ENCODE measurements around the gene XPC.
A peak's percentile ranks its signal among the peaks of the same experiment; 100 is the strongest.

XPC gene

GRCh38 chr3:14172496-14172895, 5.9 kb downstream of the XPC start:
- no peak for FAIRE-seq
- DNase-seq (ENCODE audit: low spot score), result no peak

- no peak for FAIRE-seq
- peak; percentile 8 for DNase-seq (ENCODE audit: low spot score)
These were observed 7.8 kb downstream of the XPC start for GRCh38 chr3:14170531-14171159.

GRCh38 chr3:14169871-14170270, 8.5 kb downstream of the XPC start:
- FAIRE-seq, result no peak

GRCh38 chr3:14169435-14169834, 9.0 kb downstream of the XPC start:
- FAIRE-seq (no peak), DNase-seq (ENCODE audit: low spot score) (no peak)

More at GRCh38 chr3:14169871-14170270, 8.5 kb downstream of the XPC start:
- no peak for DNase-seq (ENCODE audit: low spot score)

GRCh38 chr3:14166877-14167603, 11.4 kb downstream of the XPC start:
- DNase-seq (ENCODE audit: low spot score), result no peak
- no peak for FAIRE-seq

GRCh38 chr3:14162178-14162577, 16.2 kb downstream of the XPC start:
- no peak for DNase-seq (ENCODE audit: low spot score)
- no peak for FAIRE-seq

- FAIRE-seq, result no peak
- no peak for DNase-seq (ENCODE audit: low spot score)
These were observed 17.1 kb downstream of the XPC start for GRCh38 chr3:14161282-14161681.

GRCh38 chr3:14159426-14159825, 19.0 kb downstream of the XPC start:
- FAIRE-seq, result no peak
- no peak for DNase-seq (ENCODE audit: low spot score)

- FAIRE-seq, result no peak
- DNase-seq (ENCODE audit: low spot score), result no peak
These were observed 20.0 kb downstream of the XPC start for GRCh38 chr3:14158370-14158769.

- no peak for FAIRE-seq
These were observed 20.4 kb downstream of the XPC start for GRCh38 chr3:14157951-14158350.

GRCh38 chr3:14156843-14157561, 21.4 kb downstream of the XPC start:
- DNase-seq (ENCODE audit: low spot score) (no peak), FAIRE-seq (no peak)

More at GRCh38 chr3:14157951-14158350, 20.4 kb downstream of the XPC start:
- DNase-seq (ENCODE audit: low spot score), result no peak

GRCh38 chr3:14156201-14156600, 22.2 kb downstream of the XPC start:
- no peak for DNase-seq (ENCODE audit: low spot score)
- no peak for FAIRE-seq

GRCh38 chr3:14154895-14155440, 23.4 kb downstream of the XPC start:
- no peak for FAIRE-seq
- DNase-seq (ENCODE audit: low spot score), result no peak

GRCh38 chr3:14154276-14154675, 24.1 kb downstream of the XPC start:
- no peak for FAIRE-seq

GRCh38 chr3:14153663-14154062, 24.7 kb downstream of the XPC start:
- FAIRE-seq, result no peak
- no peak for DNase-seq (ENCODE audit: low spot score)

More at GRCh38 chr3:14154276-14154675, 24.1 kb downstream of the XPC start:
- DNase-seq (ENCODE audit: low spot score), result no peak

GRCh38 chr3:14152963-14153355, 25.4 kb downstream of the XPC start:
- no peak for DNase-seq (ENCODE audit: low spot score)
- FAIRE-seq, result no peak

- no peak for DNase-seq (ENCODE audit: low spot score)
- FAIRE-seq, result no peak
These were observed 26.0 kb downstream of the XPC start for GRCh38 chr3:14152233-14152962.

GRCh38 chr3:14151471-14152083, 26.8 kb downstream of the XPC start:
- DNase-seq (ENCODE audit: low spot score), result no peak
- FAIRE-seq, result no peak

- FAIRE-seq (no peak), DNase-seq (ENCODE audit: low spot score) (no peak)
These were observed 27.7 kb downstream of the XPC start for GRCh38 chr3:14150491-14151230.

- DNase-seq (ENCODE audit: low spot score), result no peak
- no peak for FAIRE-seq
These were observed 28.3 kb downstream of the XPC start for GRCh38 chr3:14150078-14150477.

All from RCC 7860 (cell line).